ENCODE results near the gene ARHGAP24. TPM values are rescaled to one million over a fixed set of nuclear protein-coding genes. Genes with fewer than 3 reads are reported as not detected.

The ARHGAP24 gene
- polyA plus RNA-seq, 2 of the 4 experiments (the other 2 are of a cell fraction), result 1.7 to 12.1 TPM

- FAIRE-seq, result no peak
- no peak for ATAC-seq
- no peaks in the 10 kb centered on the region for H3K9me3 ChIP-seq
- 0 out of 3 replicates have a peak overlapping the region, but pooled peaks have one; percentile 3 for H3K4me2 ChIP-seq
- ChIA-PET POLR2A (no interaction called here), CTCF (no interaction called here)
- H3K4me3 ChIP-seq, result no peak overlapping the region
- peak overlapping the region in 1 of 2 experiments; percentile 67; a peak in 2 of 6 replicates for H3K27ac ChIP-seq
- no peak for DNase-seq (ENCODE audit: low read depth in 1 of 2, low spot score in 1 of 2)
- no peak for TF ChIP-seq ATOH8 (CRISPR knock-in tag; IDR thresholded peaks at IDR 0.05; ENCODE audit: low read depth)
- no peak for TF ChIP-seq TFCP2L1 (CRISPR knock-in tag; IDR thresholded peaks at IDR 0.05)
- TF ChIP-seq CBX8 (IDR thresholded peaks at IDR 0.05), result no peak
- TF ChIP-seq FOXS1 (CRISPR knock-in tag; IDR thresholded peaks at IDR 0.05), result no peak
- TF ChIP-seq ZNF302 (CRISPR knock-in tag; IDR thresholded peaks at IDR 0.05), result no peak
- TF ChIP-seq RAD21 (conservative IDR thresholded peaks at IDR 0.05 in 1 of 2, IDR thresholded peaks at IDR 0.05 in 1 of 2), result no peak
- no peak for TF ChIP-seq FOSL2 (IDR thresholded peaks at IDR 0.05)
- no peak for TF ChIP-seq FOSL2 (CRISPR knock-in tag; IDR thresholded peaks at IDR 0.05)
- TF ChIP-seq MAX (IDR thresholded peaks at IDR 0.05), result no peak
- no peak for TF ChIP-seq KDM5A (IDR thresholded peaks at IDR 0.05)
- no peak for TF ChIP-seq HOXB5 (CRISPR knock-in tag; IDR thresholded peaks at IDR 0.05)
- TF ChIP-seq ELK1 (IDR thresholded peaks at IDR 0.05; ENCODE audit: low read depth, low read length), result no peak
- no peak for TF ChIP-seq MAFK (IDR thresholded peaks at IDR 0.05; ENCODE audit: partially characterized antibody)
- TF ChIP-seq POLR2AphosphoS2 (conservative IDR thresholded peaks at IDR 0.05; ENCODE audit: low read length), result no peak
- no peak for TF ChIP-seq CHD2 (IDR thresholded peaks at IDR 0.05; ENCODE audit: low read length, partially characterized antibody)
- no peak for TF ChIP-seq USF2 (IDR thresholded peaks at IDR 0.05)
- no peak for TF ChIP-seq RCOR1 (IDR thresholded peaks at IDR 0.05; ENCODE audit: low read depth, low read length)
- TF ChIP-seq POLR2A (IDR thresholded peaks at IDR 0.05; ENCODE audit: low read length), result no peak
- no peak for TF ChIP-seq HMGXB4 (CRISPR knock-in tag; IDR thresholded peaks at IDR 0.05; ENCODE audit: borderline replicate concordance)
- H3K4me1 ChIP-seq, result peaks cover 53% of the 10 kb centered on the region
These were observed 16.6 kb downstream of the ARHGAP24 start for GRCh38 chr4:85491527-85491926.

- peak overlapping the region in 1 of 2 experiments; percentile 67; a peak in 1 of 6 replicates for H3K27ac ChIP-seq
- ChIA-PET POLR2A (no interaction called here), CTCF (no interaction called here)
- H3K4me2 ChIP-seq, result no peak overlapping the region
- no peak for ATAC-seq
- no peaks in the 10 kb centered on the region for H3K9me3 ChIP-seq
- FAIRE-seq, result no peak
- TF ChIP-seq TFCP2L1 (CRISPR knock-in tag; IDR thresholded peaks at IDR 0.05) (no peak), MAZ (IDR thresholded peaks at IDR 0.05; ENCODE audit: borderline replicate concordance, low read depth, low read length) (no peak), SREBF2 (IDR thresholded peaks at IDR 0.05) (no peak), FOSL2 (IDR thresholded peaks at IDR 0.05) (no peak), FOSL2 (CRISPR knock-in tag; IDR thresholded peaks at IDR 0.05) (no peak), HOXB13 (CRISPR knock-in tag; IDR thresholded peaks at IDR 0.05; ENCODE audit: low read depth) (no peak), CBX2 (IDR thresholded peaks at IDR 0.05; ENCODE audit: borderline replicate concordance, low read depth) (no peak), FOXS1 (CRISPR knock-in tag; IDR thresholded peaks at IDR 0.05) (no peak), ESRRA (IDR thresholded peaks at IDR 0.05; ENCODE audit: borderline replicate concordance, low read length) (no peak), RCOR1 (IDR thresholded peaks at IDR 0.05; ENCODE audit: low read depth, low read length) (no peak), HDAC2 (IDR thresholded peaks at IDR 0.05) (no peak), GATA3 (IDR thresholded peaks at IDR 0.05; ENCODE audit: borderline replicate concordance) (no peak), EHMT2 (IDR thresholded peaks at IDR 0.05; ENCODE audit: low read depth) (no peak), POLR2A (IDR thresholded peaks at IDR 0.05; ENCODE audit: low read length) (no peak), MYC (IDR thresholded peaks at IDR 0.05; ENCODE audit: borderline replicate concordance, low read length) (no peak), HES2 (IDR thresholded peaks at IDR 0.05) (no peak), ZSCAN20 (CRISPR knock-in tag; IDR thresholded peaks at IDR 0.05) (no peak), HOXA7 (CRISPR knock-in tag; IDR thresholded peaks at IDR 0.05) (no peak), RAD21 (conservative IDR thresholded peaks at IDR 0.05 in 1 of 2, IDR thresholded peaks at IDR 0.05 in 1 of 2) (no peak)
- no peak overlapping the region for H3K4me3 ChIP-seq
- H3K4me1 ChIP-seq, result peaks cover 55% of the 10 kb centered on the region
- 85% methylated on average over 1 of the region's 1 CpG for WGBS (ENCODE audit: missing lambda C conversion rate)
- no peak for DNase-seq (ENCODE audit: low read depth in 1 of 2, low spot score in 1 of 2)
These were observed 17.4 kb downstream of the ARHGAP24 start for GRCh38 chr4:85492336-85492735.

All from A549 (cell line).